Amygdala (tissue), 56 donors: Measurements from ENCODE around the gene TMEM30A.
A peak's percentile ranks its signal among the peaks of the same experiment; 100 is the strongest.

ENCODE experiments used
- DNase-seq, 56 donors: peaks; one replicate each; lab custom pipeline; 2025; lab: John Stamatoyannopoulos, UW

Gene TMEM30A

DNA sequence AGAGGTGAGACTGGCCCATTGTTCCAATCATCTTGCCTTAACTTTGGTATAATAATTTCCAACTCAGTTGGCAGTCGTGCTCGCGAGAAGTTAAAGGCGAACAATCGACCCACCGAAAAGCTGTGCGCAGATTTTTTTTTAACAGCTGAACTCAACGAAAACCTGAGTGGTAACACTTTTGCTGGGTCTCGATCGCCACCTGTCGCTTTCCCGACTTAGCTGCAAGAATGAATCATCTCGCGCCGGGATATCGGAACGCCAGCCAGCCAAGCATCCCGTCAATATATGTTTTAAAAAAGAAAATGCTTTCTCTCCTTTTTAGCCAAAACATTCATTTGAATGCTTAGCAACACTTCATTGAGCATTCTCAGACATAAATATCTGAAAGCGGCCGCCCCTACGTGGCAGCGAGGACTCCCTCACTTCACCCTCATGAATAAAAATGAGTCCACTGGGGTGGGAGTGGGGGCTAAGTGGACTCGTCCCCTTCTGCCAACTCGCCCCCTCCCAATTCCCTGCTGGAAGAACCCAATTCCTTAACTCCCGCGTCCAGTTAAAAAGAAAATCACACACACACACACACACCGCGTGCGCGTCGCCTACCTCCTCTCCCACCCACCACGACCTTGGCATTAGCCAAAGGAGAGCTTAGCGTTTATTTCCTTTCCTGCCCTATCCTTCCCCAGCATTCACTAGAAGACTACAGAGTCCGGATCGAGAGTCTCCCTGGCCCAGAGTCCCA, 80.2 kb downstream of the TMEM30A start:
- peak in 25 of 56 donors; percentile 11 to 68 (median 40) for DNase-seq

DNA sequence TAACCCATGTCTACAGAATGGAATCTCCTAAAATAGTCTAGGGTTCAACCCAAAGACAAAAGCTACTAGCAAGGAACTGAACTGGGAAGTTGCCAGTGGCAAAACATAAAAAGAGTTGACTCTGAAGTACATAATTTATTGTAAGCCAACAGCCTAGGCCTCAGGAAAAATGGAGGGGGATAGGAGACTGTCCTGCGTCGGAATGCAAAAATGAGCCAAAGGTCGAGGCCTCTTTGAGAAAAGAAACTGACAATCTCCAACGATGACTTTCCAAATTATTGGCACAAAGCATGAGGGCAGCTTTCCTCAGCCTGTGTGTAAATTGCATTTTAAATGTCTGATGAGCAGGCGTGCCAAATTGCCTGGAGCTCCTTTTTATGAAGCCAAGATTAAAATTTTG, 80.9 kb downstream of the TMEM30A start:
- no peak for DNase-seq
